Mucosa of stomach (tissue), 1 donor: ENCODE data around the gene ADAMTSL3.

Experiments
- H3K27me3 ChIP-seq: one replicate; pipeline ENCODE4 v1.7.0; 2013; ENCODE audit warnings: mild to moderate bottlenecking, low read length; ENCODE audit not compliant: control insufficient read depth, insufficient read depth
- H3K36me3 ChIP-seq: one replicate; pipeline ENCODE4 v1.7.0; 2013; ENCODE audit warnings: low read length; ENCODE audit not compliant: control insufficient read depth, insufficient read depth
- H3K4me1 ChIP-seq: one replicate; pipeline ENCODE4 v1.7.0; 2013; ENCODE audit warnings: mild to moderate bottlenecking, low read length; ENCODE audit not compliant: control insufficient read depth, insufficient read depth
- H3K4me3 ChIP-seq: one replicate; pipeline ENCODE4 v1.7.0; 2013; ENCODE audit warnings: low read length
- H3K9ac ChIP-seq: one replicate; pipeline ENCODE4 v1.7.0; 2013; ENCODE audit warnings: mild to moderate bottlenecking, low read length, moderate library complexity
- H3K9me3 ChIP-seq: one replicate; pipeline ENCODE4 v1.7.0; 2013; ENCODE audit warnings: mild to moderate bottlenecking, low read length, moderate library complexity; ENCODE audit not compliant: control insufficient read depth
- donor health status: Pancreatic carcinoma.

ADAMTSL3 gene

DNA sequence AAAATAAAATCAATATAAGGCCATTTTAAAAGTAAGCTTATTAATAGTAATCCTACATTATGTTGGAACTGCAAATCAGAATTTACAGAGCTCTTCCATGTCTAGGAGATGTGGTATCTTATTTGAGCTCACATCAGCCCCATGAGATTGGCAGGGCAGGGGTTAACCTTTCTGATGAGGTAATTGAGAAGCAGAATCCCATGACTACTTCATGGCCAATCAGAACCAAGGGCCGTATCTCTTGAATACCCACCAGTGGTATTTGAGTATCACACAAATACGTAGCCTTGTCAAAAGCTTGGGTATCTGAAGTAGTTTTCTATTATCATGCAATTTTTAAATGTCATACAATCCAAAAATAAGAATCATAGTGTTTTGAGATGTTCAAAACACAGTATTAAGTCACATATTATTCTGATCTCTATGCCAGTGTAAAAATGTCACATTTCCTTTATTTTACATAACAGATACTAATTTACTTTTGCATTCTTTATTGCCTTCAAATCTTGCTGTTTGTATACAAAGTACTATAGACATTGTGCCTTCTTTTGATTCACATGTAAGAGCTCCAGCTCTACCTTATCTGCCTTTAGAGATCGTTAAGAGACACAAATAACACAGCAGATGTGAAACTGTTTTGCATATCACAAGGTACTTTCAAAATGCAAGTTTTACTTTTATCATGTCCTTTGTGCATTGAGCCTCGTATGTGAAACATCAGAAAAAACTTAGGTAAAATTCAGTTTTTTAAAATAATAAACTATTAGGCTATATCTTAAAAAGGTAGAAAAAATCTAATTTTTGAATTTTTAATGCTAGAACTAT is 329.9 kb downstream of the ADAMTSL3 start:
- no peaks in the 10 kb centered on the region for H3K27me3 ChIP-seq
- H3K9me3 ChIP-seq: no peaks in the 10 kb centered on the region
- no peaks in the 10 kb centered on the region for H3K36me3 ChIP-seq
- no peaks in the 10 kb centered on the region for H3K4me1 ChIP-seq
- H3K4me3 ChIP-seq: no peak overlapping the region
- H3K9ac ChIP-seq: no peak overlapping the region

- no peaks in the 10 kb centered on the region for H3K27me3 ChIP-seq
- no peaks in the 10 kb centered on the region for H3K4me1 ChIP-seq
- H3K4me3 ChIP-seq: no peak overlapping the region
- no peak overlapping the region for H3K9ac ChIP-seq
- H3K9me3 ChIP-seq: no peaks in the 10 kb centered on the region
- no peaks in the 10 kb centered on the region for H3K36me3 ChIP-seq
These were observed 330.7 kb downstream of the ADAMTSL3 start for GRCh38 chr15:83984601-83985000.

DNA sequence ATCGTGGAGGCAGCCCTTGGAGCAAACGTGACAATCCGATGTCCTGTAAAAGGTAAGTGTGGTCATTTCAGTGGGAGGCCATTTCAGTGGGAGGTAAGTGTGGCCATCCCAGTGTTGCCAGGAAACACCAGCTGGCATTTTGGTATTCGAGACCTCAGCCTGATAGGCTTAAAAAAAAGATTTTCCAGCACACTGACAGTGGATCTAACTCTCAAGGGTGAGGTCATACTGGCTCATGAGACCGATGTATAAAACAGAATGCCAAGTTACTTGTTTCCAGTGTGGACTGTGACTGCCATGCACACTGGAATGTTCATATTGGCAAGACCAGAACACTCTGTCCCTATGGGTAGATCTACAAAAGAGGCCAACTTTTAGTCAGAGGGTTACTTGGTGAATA is 337.2 kb downstream of the ADAMTSL3 start:
- no peak overlapping the region for H3K9ac ChIP-seq
- H3K27me3 ChIP-seq: no peaks in the 10 kb centered on the region
- H3K4me1 ChIP-seq: no peaks in the 10 kb centered on the region
- H3K9me3 ChIP-seq: no peaks in the 10 kb centered on the region
- no peaks in the 10 kb centered on the region for H3K36me3 ChIP-seq
- no peak overlapping the region for H3K4me3 ChIP-seq

GRCh38 chr15:83992324-83993031 is 338.6 kb downstream of the ADAMTSL3 start:
- Histone ChIP-seq H3K4me1 (no peaks in the 10 kb centered on the region), H3K36me3 (no peaks in the 10 kb centered on the region), H3K9me3 (no peaks in the 10 kb centered on the region), H3K4me3 (no peak overlapping the region), H3K9ac (no peak overlapping the region), H3K27me3 (no peaks in the 10 kb centered on the region)

DNA sequence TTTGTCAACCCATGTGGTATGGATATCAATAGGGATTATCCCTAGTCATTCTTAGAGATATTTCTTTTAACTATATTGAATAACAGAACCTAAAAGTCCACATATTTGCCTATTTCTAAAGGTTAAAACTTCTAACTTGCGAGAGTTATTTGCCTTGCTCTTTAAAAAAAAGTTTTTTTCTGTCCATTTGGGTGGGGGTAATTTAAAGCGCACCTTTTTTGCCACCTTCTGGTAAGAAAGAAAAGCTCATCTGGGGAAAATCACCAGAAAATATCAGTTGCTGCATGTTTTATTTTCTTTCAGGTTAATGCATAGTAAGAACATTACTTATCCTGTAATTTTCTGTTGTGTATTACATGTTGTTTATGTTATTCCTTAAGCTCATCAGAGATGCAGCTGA is 339.7 kb downstream of the ADAMTSL3 start:
- no peaks in the 10 kb centered on the region for H3K4me1 ChIP-seq
- H3K9me3 ChIP-seq: no peaks in the 10 kb centered on the region
- no peaks in the 10 kb centered on the region for H3K36me3 ChIP-seq
- H3K9ac ChIP-seq: no peak overlapping the region
- H3K4me3 ChIP-seq: no peak overlapping the region
- no peaks in the 10 kb centered on the region for H3K27me3 ChIP-seq

- H3K9me3 ChIP-seq: no peaks in the 10 kb centered on the region
- no peaks in the 10 kb centered on the region for H3K36me3 ChIP-seq
- no peaks in the 10 kb centered on the region for H3K4me1 ChIP-seq
- no peaks in the 10 kb centered on the region for H3K27me3 ChIP-seq
- no peak overlapping the region for H3K4me3 ChIP-seq
- H3K9ac ChIP-seq: no peak overlapping the region
These were observed 344.6 kb downstream of the ADAMTSL3 start for GRCh38 chr15:83998486-83998885.

- no peaks in the 10 kb centered on the region for H3K4me1 ChIP-seq
- H3K4me3 ChIP-seq: no peak overlapping the region
- no peaks in the 10 kb centered on the region for H3K9me3 ChIP-seq
- no peaks in the 10 kb centered on the region for H3K27me3 ChIP-seq
- no peaks in the 10 kb centered on the region for H3K36me3 ChIP-seq
- no peak overlapping the region for H3K9ac ChIP-seq
These were observed 345.6 kb downstream of the ADAMTSL3 start for GRCh38 chr15:83999396-84000135.

GRCh38 chr15:84001037-84001436 is 347.1 kb downstream of the ADAMTSL3 start:
- Histone ChIP-seq H3K4me3 (no peak overlapping the region), H3K27me3 (no peaks in the 10 kb centered on the region), H3K4me1 (no peaks in the 10 kb centered on the region), H3K9me3 (no peaks in the 10 kb centered on the region), H3K36me3 (no peaks in the 10 kb centered on the region), H3K9ac (no peak overlapping the region)

DNA sequence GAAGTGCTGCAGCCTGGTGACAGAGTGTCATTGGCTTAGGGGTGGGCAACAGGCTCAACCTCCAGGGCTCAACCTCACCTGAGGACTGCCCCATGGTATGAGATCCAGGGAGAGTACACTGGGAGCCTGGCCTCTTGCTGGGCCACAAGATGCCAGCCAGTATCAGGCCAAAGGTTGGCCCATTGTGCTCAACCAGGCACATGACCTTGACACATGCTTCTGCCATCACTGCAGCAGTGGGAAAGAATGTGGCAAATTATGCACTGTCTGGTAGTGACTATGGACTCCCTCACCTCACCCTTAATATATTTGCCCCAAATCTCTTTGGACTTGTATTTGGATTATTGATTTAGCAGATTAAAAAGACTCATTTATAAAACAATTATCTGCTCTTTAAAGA is 347.7 kb downstream of the ADAMTSL3 start:
- H3K4me3 ChIP-seq: no peak overlapping the region
- no peak overlapping the region for H3K9ac ChIP-seq
- no peaks in the 10 kb centered on the region for H3K27me3 ChIP-seq
- H3K9me3 ChIP-seq: no peaks in the 10 kb centered on the region
- no peaks in the 10 kb centered on the region for H3K36me3 ChIP-seq
- H3K4me1 ChIP-seq: no peaks in the 10 kb centered on the region

- no peaks in the 10 kb centered on the region for H3K9me3 ChIP-seq
- no peak overlapping the region for H3K9ac ChIP-seq
- H3K4me1 ChIP-seq: no peaks in the 10 kb centered on the region
- H3K4me3 ChIP-seq: no peak overlapping the region
- H3K27me3 ChIP-seq: no peaks in the 10 kb centered on the region
- H3K36me3 ChIP-seq: no peaks in the 10 kb centered on the region
These were observed 350.0 kb downstream of the ADAMTSL3 start for GRCh38 chr15:84003791-84004503.

GRCh38 chr15:84006421-84006820 is 352.5 kb downstream of the ADAMTSL3 start:
- H3K4me1 ChIP-seq: no peaks in the 10 kb centered on the region
- H3K4me3 ChIP-seq: no peak overlapping the region
- no peaks in the 10 kb centered on the region for H3K9me3 ChIP-seq
- H3K9ac ChIP-seq: no peak overlapping the region
- H3K36me3 ChIP-seq: no peaks in the 10 kb centered on the region
- no peaks in the 10 kb centered on the region for H3K27me3 ChIP-seq
